MV-4-11 (cell line): Measurements from ENCODE around the gene LRP3.
"Not testable (repeated sequence)": the region's sequence is repeated elsewhere in the genome, so short reads cannot be mapped to it uniquely, and the experiment has no call there.

ENCODE experiments used
- DNase-seq: peaks from one replicate; lab custom pipeline; 2025; lab: John Stamatoyannopoulos, UW

LRP3 gene

DNA sequence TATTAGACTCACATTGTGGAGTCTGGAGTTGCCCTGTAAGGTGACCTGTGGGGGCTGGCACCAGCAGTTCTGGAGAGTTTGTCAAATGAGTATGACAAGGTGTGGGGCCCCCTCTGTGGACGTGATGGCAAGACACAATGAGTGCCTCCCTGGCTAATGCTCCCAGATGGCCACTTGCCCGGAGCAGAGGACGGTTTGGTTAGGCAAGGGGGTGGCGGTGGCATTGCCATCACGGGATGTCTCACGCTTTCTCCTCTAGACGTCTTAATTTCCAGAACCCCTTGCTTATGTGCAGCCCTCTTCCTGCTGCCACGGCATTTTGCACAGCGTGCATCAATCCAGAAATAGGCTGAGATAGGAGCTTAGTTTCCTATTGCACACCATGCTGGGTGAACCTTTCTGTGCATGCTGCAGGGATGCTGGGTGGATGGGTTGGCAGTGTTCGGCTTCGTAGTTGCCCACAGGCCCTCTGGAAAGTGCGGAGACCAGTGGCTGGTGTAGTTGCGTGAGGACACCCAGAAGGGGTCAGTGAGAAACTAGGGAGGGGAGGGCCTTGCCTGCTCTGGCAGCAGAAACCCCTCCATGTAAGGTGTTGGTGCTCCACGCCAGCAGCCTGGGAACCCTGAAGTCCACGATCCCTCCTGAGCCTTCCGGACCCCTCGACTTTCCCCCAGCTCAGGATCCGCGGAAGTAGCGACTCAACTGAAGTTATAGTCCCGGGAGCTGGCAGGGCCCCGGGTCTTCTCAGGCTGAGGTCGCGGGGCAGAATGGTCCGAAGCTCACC is 18.1 kb upstream of the LRP3 start:
- peak; percentile 40 for DNase-seq

DNA sequence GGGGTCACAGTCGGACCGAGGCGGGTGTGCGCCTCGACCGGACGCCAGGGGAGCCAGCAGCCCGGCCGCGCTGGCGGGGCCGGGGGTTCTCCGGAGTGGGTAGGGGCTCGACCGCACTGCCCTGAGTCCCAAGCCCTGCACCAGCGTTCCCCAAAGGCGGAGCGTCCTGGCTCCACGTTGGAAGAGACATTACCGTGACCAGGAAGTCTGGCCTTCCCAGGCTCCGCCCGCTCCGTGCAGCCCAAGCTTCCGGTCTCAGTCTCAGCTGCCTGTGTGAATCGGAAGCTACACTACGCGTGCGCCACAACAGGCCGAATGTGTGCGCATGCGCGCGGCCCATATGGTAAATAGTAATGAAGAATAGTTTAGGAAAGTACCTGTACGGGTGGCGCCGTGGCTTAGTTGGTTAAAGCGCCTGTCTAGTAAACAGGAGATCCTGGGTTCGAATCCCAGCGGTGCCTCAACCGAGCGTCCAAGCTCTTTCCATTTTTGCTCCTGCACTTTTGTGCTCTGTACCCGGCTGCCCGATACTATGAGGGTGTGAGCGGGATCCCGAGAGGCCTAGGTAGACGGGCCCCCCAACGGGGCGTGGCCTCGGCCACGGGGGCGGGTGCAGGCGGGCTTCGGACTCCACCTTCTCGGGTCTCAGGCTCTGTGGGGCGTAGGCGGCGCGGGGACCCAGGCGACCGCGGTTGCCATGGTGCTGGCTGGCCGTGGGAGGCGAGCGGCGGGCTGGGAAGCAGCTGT is 17.3 kb upstream of the LRP3 start:
- DNase-seq: peak; percentile 100

GRCh38 chr19:33177417-33177979 is 16.6 kb upstream of the LRP3 start:
- DNase-seq: no peak

DNA sequence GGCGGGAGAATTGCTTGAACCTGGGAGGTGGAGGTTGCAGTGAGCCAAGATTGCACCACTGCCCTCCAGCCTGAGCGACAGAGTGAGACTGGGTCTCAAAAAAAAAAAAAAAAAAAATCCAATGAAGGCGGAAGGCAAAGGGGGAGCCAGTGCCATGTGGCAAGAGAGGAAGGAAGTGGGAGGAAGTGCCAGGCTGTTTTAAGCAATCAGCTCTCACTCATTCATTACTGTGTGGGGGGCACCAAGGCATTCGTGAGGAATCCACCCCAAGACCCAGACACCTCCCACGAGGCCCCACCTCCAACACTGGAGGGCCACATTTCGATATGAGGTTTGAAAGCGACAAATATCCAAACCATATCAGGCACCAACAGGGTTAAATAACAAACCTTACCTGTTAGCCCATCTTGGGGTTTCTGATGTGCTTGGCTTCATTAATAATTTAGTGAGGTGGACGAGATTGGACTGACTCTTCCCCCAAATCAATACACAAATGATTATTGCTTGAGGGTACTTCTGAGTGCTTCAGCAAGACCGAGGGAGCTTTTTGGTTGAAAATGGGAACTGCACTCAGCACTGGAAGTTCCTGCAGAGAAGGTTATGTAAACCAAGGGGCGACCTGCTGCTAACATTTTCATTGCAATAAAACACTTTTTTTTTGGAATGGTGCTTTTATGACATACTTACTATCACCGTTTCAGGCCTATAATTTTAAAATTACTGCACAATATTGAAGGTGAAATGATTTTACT is 7.5 kb upstream of the LRP3 start:
- DNase-seq: peak; percentile 73

GRCh38 chr19:33187183-33187540 is 7.0 kb upstream of the LRP3 start:
- no peak for DNase-seq

DNA sequence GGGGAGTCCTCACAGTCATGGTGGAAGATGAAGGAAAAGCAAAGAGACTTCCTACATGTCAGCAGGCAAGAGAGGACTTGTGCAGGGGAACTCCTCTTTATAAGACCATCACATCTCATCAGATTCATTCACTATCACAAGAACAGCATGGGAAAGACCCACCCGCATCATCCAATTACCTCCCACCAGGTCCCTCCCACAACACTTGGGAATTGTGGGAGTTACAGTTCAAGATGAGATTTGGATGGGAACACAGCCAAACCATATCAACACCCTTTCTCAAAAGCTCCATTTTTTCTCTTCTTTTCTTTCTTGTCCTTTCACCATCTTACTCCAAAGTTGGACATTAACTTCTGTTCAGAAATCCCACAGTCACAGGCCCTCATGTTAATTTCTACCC is 4.7 kb upstream of the LRP3 start:
- no peak for DNase-seq

DNA sequence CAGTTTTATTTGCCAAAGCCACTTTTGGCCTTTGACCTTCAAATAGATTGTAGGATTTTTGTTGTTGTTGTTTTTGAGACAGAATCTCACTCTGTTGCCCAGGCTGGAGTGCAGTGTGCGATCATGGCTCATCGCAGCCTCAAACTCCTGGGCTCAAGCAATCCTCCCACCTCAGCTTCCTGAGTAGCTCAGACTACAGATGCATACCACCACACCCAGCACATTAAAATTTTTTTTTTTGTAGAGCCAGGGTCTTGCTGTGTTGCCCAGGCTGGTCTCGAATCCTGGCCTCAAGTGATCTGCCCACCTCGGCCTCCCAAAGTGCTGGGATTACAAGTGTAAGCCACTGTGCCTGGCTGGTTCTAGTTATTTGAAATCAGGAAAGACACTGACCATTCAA is 3.0 kb upstream of the LRP3 start:
- not testable (repeated sequence) for DNase-seq

- DNase-seq: no peak
Observed at GRCh38 chr19:33191501-33191900, 2.6 kb upstream of the LRP3 start.

- DNase-seq: no peak
Observed at GRCh38 chr19:33192010-33192409, 2.1 kb upstream of the LRP3 start.

GRCh38 chr19:33193269-33193864 is 763 bp upstream of the LRP3 start:
- DNase-seq: no peak

GRCh38 chr19:33194532-33194885 is 379 bp downstream of the LRP3 start:
- DNase-seq: no peak

GRCh38 chr19:33194886-33195644 is 935 bp downstream of the LRP3 start:
- no peak for DNase-seq

- DNase-seq: no peak
Observed at GRCh38 chr19:33195645-33196347, 1.7 kb downstream of the LRP3 start.

DNA sequence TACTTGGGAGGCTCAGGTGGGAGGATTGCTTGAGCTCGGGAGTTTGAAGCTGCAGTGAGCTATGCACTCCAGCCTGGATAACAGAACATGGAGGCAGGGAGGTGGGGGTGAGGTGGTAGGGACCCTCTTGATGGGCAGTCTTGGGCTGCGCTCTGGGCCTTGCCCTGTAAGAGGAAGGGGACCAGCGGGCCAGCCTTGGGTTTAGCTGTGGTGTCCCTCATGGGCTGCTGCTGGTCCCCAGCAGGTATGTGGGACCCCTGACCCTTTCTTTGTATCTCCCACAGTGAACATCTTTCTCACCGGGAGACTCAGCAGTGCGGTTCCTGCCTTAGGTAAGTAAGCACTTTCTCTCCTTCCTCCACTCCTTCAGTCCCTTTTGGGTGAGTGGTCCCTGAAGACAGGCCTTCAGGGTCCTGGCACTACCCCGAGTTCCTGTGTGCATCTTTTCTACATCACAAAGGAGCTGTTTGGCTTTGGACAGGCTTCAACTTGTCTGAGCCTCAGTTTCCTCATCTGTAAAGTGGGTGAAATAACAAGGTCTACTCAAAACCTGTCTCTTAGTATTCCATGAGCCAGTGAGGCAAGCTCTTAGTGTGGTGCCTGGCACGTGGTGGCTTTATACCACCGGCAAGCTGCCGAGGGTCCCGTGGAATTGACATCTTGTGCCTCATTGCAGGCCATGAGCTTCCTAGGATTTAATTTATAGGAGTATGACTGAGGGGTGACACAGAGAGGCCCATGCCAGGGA is 2.5 kb downstream of the LRP3 start:
- DNase-seq: no peak

- DNase-seq: no peak
Observed at GRCh38 chr19:33197591-33198000, 3.5 kb downstream of the LRP3 start.

DNA sequence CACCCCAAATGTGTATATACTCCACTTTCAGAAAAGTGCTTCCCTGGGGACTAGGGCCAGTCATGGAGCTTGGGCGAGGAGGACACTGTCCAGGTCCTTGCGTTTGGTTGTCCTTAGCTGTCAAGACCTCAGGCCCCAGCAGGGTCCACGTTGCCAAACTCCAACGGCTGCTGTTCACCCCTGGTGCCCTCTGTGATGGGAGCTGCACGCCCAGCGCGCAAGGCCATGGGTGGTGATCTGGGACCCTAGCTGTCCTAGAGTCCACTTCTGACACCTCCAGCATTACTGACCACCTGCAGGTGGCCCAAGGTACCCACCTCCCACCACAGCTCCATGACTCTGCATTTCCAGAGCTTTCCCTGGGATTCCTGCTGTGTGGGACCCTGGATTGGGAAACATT is 4.0 kb downstream of the LRP3 start:
- DNase-seq: no peak

- DNase-seq: peak; percentile 45
Observed at GRCh38 chr19:33199441-33200265, 5.5 kb downstream of the LRP3 start.

- no peak for DNase-seq
Observed at GRCh38 chr19:33201473-33201872, 7.3 kb downstream of the LRP3 start.

DNA sequence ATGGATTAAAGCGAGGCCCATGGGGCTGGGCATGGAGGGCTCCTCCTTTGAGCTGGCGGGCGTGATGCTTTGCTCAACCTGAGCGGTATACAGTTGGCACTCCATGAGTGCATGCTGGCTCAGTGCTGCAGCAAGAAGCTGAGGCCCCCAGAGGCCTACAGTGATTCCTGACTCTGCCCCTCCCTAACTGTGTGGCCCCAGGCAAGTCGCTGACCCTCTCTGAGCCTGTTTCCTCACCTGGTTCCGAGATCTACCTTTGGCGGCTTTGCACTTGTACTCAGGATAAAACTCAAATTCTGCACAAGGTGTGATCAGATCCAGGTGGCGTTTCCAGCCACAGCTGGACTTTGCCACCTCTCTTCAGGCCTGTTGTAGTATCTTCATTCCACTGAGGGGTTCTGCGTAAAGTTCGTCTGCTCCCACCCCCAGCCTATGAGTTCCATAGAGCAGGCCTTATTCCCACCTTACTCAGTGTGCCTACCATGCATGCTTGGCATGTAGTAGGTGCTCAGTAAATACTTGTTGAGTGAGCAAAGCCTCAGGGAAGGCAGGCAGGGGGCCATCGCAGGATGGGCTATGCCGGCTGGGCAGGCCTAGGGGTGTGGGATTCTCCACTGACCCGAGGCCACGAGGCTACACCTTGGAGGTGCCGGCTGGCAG is 7.9 kb downstream of the LRP3 start:
- no peak for DNase-seq
